GM21381 (cell line): ENCODE data around the gene PTPRE.

ENCODE experiments used
- ATAC-seq: cut with Tn5 transposase; IDR thresholded peaks from one replicate; pipeline ENCODE4 v1.9.1; 2021; ENCODE audit warnings: mild to moderate bottlenecking, moderate library complexity; ENCODE audit not compliant: unreplicated experiment

Gene PTPRE

GRCh38 chr10:128111696-128112095 is 204.8 kb downstream of the PTPRE start:
- ATAC-seq = no peak

- ATAC-seq = no peak
Measured at GRCh38 chr10:128113026-128113425, 206.1 kb downstream of the PTPRE start.

DNA sequence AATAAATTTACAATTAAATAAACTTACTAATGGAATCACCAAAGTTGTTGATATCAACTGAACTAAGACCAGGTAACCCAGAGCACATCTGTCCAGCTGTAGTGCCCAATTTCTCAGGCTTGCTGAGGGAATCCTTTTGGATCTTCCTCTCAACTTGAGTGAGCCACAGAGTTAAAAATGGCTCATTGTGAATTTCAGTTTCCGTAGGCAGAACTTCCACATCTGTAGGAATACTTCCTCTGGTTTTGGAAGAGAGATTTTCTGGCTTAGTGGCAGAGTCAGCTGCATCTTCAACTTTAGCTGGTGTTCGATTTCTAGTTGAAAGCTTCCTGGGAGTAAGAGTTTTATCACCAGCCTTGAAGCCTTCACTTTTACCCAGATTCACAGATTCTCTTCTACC is 208.0 kb downstream of the PTPRE start:
- ATAC-seq = no peak

DNA sequence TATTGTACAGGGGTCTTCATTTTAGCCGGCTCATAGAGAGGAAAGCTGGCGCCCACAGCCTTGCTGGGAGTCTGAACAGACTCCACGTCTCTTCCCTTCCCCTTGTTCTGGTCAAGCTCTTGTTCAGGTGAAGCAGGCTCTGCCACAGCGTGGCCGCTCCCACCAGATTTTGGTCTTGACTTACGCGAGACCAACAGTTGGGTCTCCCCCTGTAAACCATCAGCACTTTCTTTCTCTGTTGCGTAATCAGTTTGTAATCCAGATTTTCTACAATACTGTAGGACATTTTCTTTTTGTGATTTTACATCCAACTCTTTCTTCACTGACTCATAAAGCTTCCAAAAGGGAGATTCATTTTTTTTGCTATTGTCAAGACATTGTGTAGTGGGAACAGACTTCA is 208.5 kb downstream of the PTPRE start:
- ATAC-seq = no peak

DNA sequence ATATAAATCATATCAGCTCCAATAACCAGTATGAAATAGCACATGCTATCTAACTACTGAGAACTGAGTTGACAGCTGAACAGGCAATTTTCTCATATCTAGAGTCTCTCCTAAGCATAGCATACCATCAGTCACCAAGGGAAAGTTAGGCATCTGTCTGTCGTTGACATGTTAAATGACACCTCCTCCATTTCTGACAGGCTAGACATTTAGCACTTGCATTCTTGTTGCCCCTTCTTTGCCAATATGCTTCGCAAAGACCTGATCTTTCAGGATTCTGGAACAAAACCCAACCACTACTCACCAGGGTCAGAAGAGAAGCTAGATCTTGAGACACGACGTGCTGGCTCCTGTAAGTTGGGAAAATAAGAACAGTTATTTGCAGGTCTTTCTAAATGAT is 209.3 kb downstream of the PTPRE start:
- no peak for ATAC-seq

DNA sequence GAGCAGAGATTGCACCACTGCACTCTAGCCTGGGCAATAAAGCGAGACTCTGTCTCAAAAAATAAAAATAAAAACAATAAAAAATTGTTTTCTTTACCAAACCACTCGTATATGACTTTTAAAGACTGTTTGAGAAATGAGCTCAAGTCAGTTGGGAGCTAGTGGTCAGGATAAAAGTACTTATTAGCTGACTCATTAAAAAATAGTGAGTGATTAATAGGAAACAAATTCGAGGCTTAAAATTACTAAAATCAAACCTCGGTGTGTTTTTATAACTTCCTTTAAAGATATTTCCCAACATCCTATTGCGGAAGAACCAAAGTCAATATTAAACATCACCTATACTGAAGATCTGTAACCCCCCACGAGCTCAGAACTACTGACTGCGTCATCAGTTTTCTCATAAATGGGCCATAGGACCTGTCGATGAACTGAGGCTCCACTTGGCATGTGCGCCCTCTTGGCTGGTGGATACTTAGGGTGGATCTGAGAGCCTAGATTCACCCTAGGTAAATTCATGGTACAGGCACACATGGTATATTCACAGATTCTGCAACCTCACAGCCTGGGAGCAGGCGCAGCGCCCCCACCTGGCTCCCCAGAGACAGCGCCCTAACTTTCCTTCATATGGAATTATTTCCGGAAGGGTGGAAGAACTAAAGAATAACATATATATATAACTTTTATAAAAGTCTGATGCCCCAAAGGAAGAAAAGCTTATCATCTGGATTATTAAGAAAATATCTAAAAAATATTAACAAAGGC is 210.1 kb downstream of the PTPRE start:
- ATAC-seq = no peak

DNA sequence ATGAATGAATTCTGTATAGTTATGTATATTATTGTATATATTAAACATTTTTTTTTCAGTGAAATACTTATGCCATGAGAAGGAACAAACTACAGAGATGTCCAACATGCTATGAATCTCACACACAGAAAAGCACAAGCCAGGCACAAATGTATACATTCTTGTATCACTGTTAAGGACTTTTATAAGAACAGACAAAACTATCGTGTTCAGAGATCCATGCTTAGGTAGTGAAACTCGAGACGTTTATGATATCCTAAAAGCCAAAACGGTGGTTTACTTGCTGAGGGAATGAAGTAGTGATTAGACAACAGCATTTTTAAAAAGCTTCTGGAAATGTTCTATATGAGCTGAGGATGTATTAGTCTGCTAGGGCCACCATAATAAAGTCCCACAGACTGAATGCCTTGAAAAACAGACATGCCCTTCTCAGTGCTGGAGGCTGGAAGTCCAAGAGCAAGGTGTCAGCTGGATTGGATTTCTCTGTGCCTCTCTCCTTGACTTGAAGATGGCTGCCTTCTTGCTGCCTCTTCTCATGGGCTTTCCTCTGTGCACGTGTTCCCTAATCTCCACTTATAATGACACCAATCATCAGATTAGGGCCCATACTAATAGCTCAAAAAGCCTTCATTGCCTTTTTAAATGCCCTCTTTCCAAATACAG is 215.0 kb downstream of the PTPRE start:
- no peak for ATAC-seq

DNA sequence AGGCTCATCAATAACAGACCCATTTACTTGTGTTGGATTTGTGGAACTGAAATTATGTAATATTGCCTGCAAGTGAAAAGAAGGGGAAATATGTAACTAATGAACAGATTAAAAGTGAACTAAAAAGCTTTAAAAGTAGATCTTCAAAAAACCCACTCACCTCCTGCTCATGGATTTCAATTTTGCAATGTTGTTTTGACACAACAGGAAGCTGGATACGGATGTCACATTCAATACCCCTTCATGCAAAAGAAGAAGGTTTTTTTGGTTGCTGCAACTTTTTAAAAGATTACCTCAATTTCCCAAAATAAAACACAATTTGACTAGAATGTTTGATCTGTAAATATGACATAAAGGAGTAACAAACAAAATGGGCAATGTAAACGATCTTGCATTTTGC is 216.0 kb downstream of the PTPRE start:
- ATAC-seq = no peak

- ATAC-seq = no peak
Measured at GRCh38 chr10:128123846-128124245, 216.9 kb downstream of the PTPRE start.

DNA sequence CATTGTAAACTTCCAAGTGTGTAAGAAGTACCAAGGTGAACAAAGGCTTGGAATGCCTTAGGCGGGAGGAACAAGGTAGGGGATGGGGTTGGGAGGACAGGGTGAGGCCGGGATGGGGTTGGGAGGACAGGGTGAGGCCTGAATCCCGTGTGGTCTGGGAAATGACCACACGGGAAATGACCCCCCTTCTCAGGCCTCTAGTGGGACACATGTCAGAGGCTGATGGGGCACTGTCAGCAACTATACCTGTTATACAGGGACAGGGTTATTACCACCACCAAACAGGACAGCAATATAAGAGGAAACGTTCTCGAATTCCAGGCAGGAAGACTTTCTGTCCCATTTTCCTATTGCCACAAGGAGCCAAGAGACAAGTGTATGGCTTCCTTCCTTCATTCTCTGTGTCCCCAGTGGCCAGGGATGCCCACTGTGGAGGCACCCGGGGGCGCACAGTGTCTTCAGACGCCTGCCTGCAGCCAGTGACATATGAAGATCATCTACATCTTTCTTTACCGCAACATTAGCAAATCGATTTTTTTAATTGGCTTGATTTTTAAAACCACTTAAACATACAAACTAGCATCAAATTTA is 218.0 kb downstream of the PTPRE start:
- no peak for ATAC-seq

- ATAC-seq = no peak
Measured at GRCh38 chr10:128125416-128125943, 218.6 kb downstream of the PTPRE start.

DNA sequence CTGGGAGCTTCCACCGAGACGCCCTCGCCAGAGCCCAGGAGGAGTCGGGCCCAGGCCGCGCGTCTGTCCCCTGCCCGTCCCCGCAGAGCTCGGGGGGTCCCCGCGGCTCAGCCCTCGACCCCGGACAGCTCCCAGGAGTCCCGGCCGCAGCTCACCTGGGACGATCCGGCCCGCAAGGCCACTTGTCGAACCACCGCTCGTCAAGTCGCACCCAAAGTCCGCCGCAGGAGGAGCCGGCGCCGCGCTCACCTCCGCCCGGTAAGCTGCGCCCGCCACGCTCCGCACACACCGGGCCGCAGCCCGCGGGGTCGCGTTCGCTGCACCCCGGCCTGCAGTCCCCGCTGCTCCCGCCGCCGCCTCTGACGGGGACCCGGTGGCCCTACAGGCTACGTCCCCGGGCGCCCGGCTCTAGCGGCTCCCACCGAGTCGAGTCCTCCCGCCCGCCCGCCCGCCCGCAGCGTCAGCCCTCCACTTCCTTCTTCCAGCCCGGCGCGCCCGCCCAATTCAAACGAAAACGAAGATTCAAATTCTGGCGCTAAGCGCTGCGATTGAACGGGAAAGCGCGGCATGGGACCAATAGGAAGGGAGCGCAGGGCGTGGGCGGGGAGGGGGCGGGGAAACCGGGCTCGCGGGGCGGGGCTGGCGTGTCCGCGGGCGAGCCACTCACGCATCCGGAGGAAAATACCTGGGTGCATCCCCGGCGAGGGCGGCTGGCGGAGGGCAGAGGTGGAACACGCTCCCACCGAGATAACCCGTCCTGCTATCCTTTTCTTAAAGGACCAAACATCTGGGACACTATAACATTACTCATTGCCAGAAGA is 219.3 kb downstream of the PTPRE start, which contains the start of gene MKI67:
MKI67 (minus strand) TSS at position 480 of the 821 bp plus-strand sequence. CDS start 756 bp downstream, outside the sequence.
- peak; percentile 80 for ATAC-seq

GRCh38 chr10:128128582-128128981 is 221.7 kb downstream of the PTPRE start:
- ATAC-seq = no peak

- ATAC-seq = no peak
Measured at GRCh38 chr10:128130051-128130450, 223.1 kb downstream of the PTPRE start.
